ENCODE measurements around the gene UGGT1. TPM values are rescaled to one million over a fixed set of nuclear protein-coding genes. Genes with fewer than 3 reads are reported as not detected.

The UGGT1 gene
- total RNA-seq (2021; ENCODE audit: unreplicated experiment) (51.8 TPM), Bru-seq, nascent RNA (percentile 82 among the genes with signal in this experiment), BruChase-seq, experiment 1, labeled RNA remaining after a 6-hour chase (percentile 89 among the genes with signal in this experiment), BruChase-seq, experiment 2, labeled RNA remaining after a 2-hour chase (percentile 83 among the genes with signal in this experiment)
- polyA plus RNA-seq (2012) = 13.1 and 19.0 TPM in 2 replicates
- long read RNA-seq, full-length matches to known transcripts = 4 of 32 reads
- long read RNA-seq, partial matches to known transcripts = 2 of 32 reads
- long read RNA-seq, other reads (novel, unspliced or antisense) = 26 of 32 reads

- peak within 1 kb of the TSS; percentile 77 for H3K27ac ChIP-seq (ENCODE audit: low read depth, low read length)
- BruUV-seq (replicated peaks) = no TSS peak
Measured at GRCh38 chr2:128090945-128091725, at the start of gene UGGT1. UGGT1 (plus strand) TSS chr2:128091200; CDS start chr2:128091358, 158 bp downstream.

More at GRCh38 chr2:128090945-128091725, at the start of gene UGGT1:
- no peak for TF ChIP-seq CTCF (IDR thresholded peaks at IDR 0.05 in 2 of 3, conservative IDR thresholded peaks at IDR 0.05 in 1 of 3; ENCODE audit: borderline replicate concordance in 1 of 3, insufficient read depth in 1 of 3, low read depth in 2 of 3, low read length in 2 of 3)
- no peak for TF ChIP-seq EZH2 (IDR thresholded peaks at IDR 0.05)
- TF ChIP-seq POLR2AphosphoS5 (IDR thresholded peaks at IDR 0.05; ENCODE audit: low read depth, low read length) = peak; percentile 97
- peak; percentile 80 for TF ChIP-seq YY1 (IDR thresholded peaks at IDR 0.05; ENCODE audit: extremely low read depth, insufficient replicate concordance, low read depth, low read length)
- peak; percentile 93 for TF ChIP-seq CBX3 (IDR thresholded peaks at IDR 0.05; ENCODE audit: low read depth)
- peak; percentile 53 for TF ChIP-seq TCF7L2 (IDR thresholded peaks at IDR 0.05; ENCODE audit: borderline replicate concordance, extremely low read depth, insufficient read depth, insufficient read length)
- peak; percentile 98 for TF ChIP-seq MAX (IDR thresholded peaks at IDR 0.05)
- TF ChIP-seq ATF3 (IDR thresholded peaks at IDR 0.05) = no peak
- peak; percentile 98 for TF ChIP-seq SIN3A (IDR thresholded peaks at IDR 0.05; ENCODE audit: low read depth)
- TF ChIP-seq ELF1 (IDR thresholded peaks at IDR 0.05; ENCODE audit: borderline replicate concordance, low read depth) = peak; percentile 98
- peak; percentile 62; the same call in 1 of the 2 replicates for TF ChIP-seq ZFX (IDR thresholded peaks at IDR 0.05)
- TF ChIP-seq SP1 (IDR thresholded peaks at IDR 0.05; ENCODE audit: low read depth) = peak; percentile 72
- TF ChIP-seq EGR1 (IDR thresholded peaks at IDR 0.05; ENCODE audit: low read depth) = peak; percentile 47; the same call in 1 of the 2 replicates
- no peak for TF ChIP-seq CEBPB (IDR thresholded peaks at IDR 0.05; ENCODE audit: low read depth)
- no peak for TF ChIP-seq EZH2phosphoT487 (IDR thresholded peaks at IDR 0.05; ENCODE audit: borderline replicate concordance)
- TF ChIP-seq ZBTB33 (IDR thresholded peaks at IDR 0.05; ENCODE audit: extremely low read depth, insufficient replicate concordance, low read length) = peak; percentile 79
- TF ChIP-seq ZNF274 (IDR thresholded peaks at IDR 0.05; ENCODE audit: low read depth, low read length) = no peak
- peak; percentile 79 for TF ChIP-seq POLR2A (IDR thresholded peaks at IDR 0.05; ENCODE audit: borderline replicate concordance, extremely low read depth, insufficient read depth, insufficient read length)
- Histone ChIP-seq H3K79me2 (ENCODE audit: insufficient read depth, low read length) (peaks cover 48% of the 10 kb centered on the region), H4K20me1 (ENCODE audit: insufficient read depth) (no peaks in the 10 kb centered on the region), H3K9ac (ENCODE audit: low read length) (peak within 1 kb of the TSS; percentile 90), H3K4me2 (ENCODE audit: low read length) (peak within 1 kb of the TSS; percentile 79), H3K27me3 (ENCODE audit: insufficient read depth, low read length) (no peaks in the 10 kb centered on the region), H3K4me3 (replicated peaks in 1 of 2; ENCODE audit: low read depth in 1 of 2, low read length in 2 of 2) (peak within 1 kb of the TSS; percentile 96 to 100), H3K9me2 (ENCODE audit: insufficient read depth) (no peaks in the 10 kb centered on the region), H3K9me3 (ENCODE audit: control insufficient read depth in 1 of 2, insufficient read depth in 1 of 2, low read depth in 1 of 2, low read length in 2 of 2) (no peaks in the 10 kb centered on the region), H3K4me1 (ENCODE audit: control insufficient read depth in 1 of 2, insufficient read depth in 2 of 2, low read length in 2 of 2) (peaks cover 4 to 11% of the 10 kb centered on the region in 2 experiments; a peak in 2 of 4 replicates), H3K36me3 (ENCODE audit: control insufficient read depth in 1 of 2, insufficient read depth in 2 of 2, low read length in 2 of 2) (no peaks in the 10 kb centered on the region; a peak in 1 of 4 replicates), H2AFZ (ENCODE audit: low read depth, low read length, poor library complexity, severe bottlenecking) (peak within 1 kb of the TSS; percentile 71)
- DNase-seq (ENCODE audit: low read depth, low spot score) = peak; percentile 95
- CTCF ChIA-PET = no interaction called here
- POLR2A ChIA-PET = interaction anchor here (0.7 to 2.8 kb wide), 4 partner anchors 11 to 231 kb away, joined by 3 to 15 read pairs (median 4); no protein-coding TSS in a partner anchor
- RAD21 ChIA-PET (ENCODE audit: low non-redundant PET in 1 of 2, low total read pairs in 2 of 2, uncharacterized antibody in 2 of 2, unreplicated experiment in 2 of 2) = no interaction called here
- intact Hi-C loops (cut with micrococcal nuclease) = loop anchor here (5.0 kb wide), 1 partner anchor 64 kb away; the partner anchor contains the start of gene SAP130
- ATAC-seq = peak; percentile 94

Data from HCT116 (cell line).